SK-N-SH treated with all-trans-retinoic acid at 6 μM for 48 hours (cell line): ENCODE results near the gene LRRTM3.

Source experiments
- ATAC-seq: fragments of 200-7000 bp; cut with Tn5 transposase; 3 replicates; pipeline ENCODE4 v1.9.1; 2020; ENCODE audit warnings: mild to moderate bottlenecking, moderate library complexity
- BACH2 ChIP-seq: fragments of 250-450 bp; sonication (Bioruptor Pico); IDR thresholded peaks from 2 replicates; pipeline ENCODE4 v1.9.0; 2021; ENCODE audit warnings: mild to moderate bottlenecking, borderline replicate concordance
- CSDC2 ChIP-seq: fragments of 250-450 bp; sonication (Bioruptor Pico); IDR thresholded peaks from 2 replicates; pipeline ENCODE4 v1.5.0; 2020; ENCODE audit warnings: mild to moderate bottlenecking, moderate library complexity
- CSRNP3 ChIP-seq: fragments of 250-450 bp; sonication (Bioruptor Pico); IDR thresholded peaks from 2 replicates; pipeline ENCODE4 v1.5.1; 2021; ENCODE audit warnings: mild to moderate bottlenecking, moderate library complexity
- OSR1 ChIP-seq: fragments of 250-450 bp; sonication (Bioruptor Pico); IDR thresholded peaks from 2 replicates; pipeline ENCODE4 v1.8.0; 2022; ENCODE audit warnings: moderate library complexity, mild to moderate bottlenecking, inconsistent platforms
- POU6F1 ChIP-seq: fragments of 250-450 bp; sonication (Bioruptor Pico); IDR thresholded peaks from 2 replicates; pipeline ENCODE4 v1.8.0; 2021; ENCODE audit warnings: low read depth, mild to moderate bottlenecking, moderate library complexity, borderline replicate concordance
- PPARA ChIP-seq: fragments of 250-450 bp; sonication (Bioruptor Pico); IDR thresholded peaks from 2 replicates; pipeline ENCODE4 v1.5.0; 2020; ENCODE audit warnings: mild to moderate bottlenecking, borderline replicate concordance
- TOX ChIP-seq: fragments of 250-450 bp; sonication (Bioruptor Pico); IDR thresholded peaks from 2 replicates; pipeline ENCODE4 v1.8.0; 2021; ENCODE audit warnings: mild to moderate bottlenecking, moderate library complexity, borderline replicate concordance
- ZC3H10 ChIP-seq: fragments of 250-450 bp; sonication (Bioruptor Pico); IDR thresholded peaks from 2 replicates; pipeline ENCODE4 v1.5.1; 2021; ENCODE audit warnings: mild to moderate bottlenecking, moderate library complexity
- ZFP3 ChIP-seq: fragments of 250-450 bp; sonication (Bioruptor Pico); IDR thresholded peaks from 2 replicates; pipeline ENCODE4 v1.5.0; 2020; ENCODE audit warnings: mild to moderate bottlenecking, moderate library complexity
- ZFP30 ChIP-seq: fragments of 450-650 bp; formaldehyde crosslinking; IDR thresholded peaks from 2 replicates; pipeline ENCODE4 v1.5.0; 2022; ENCODE audit warnings: mild to moderate bottlenecking, moderate library complexity
- ZNF70 ChIP-seq: fragments of 450-650 bp; formaldehyde crosslinking; IDR thresholded peaks from 2 replicates; pipeline ENCODE4 v1.5.0; 2020; ENCODE audit warnings: mild to moderate bottlenecking, moderate library complexity
- TF ChIP-seq, protein P1 (sequence below): fragments of 250-450 bp; sonication (Bioruptor Pico); IDR thresholded peaks from 2 replicates; pipeline ENCODE4 v1.5.0; 2020; ENCODE audit warnings: mild to moderate bottlenecking, moderate library complexity
- TF ChIP-seq, protein P2 (sequence below): fragments of 250-450 bp; sonication (Bioruptor Pico); IDR thresholded peaks from 2 replicates; pipeline ENCODE4 v1.5.1; 2020; ENCODE audit warnings: low read depth, mild to moderate bottlenecking, moderate library complexity
- TF ChIP-seq, protein P3 (sequence below): fragments of 250-450 bp; sonication (Bioruptor Pico); IDR thresholded peaks from 2 replicates; pipeline ENCODE4 v1.8.0; 2020; ENCODE audit warnings: mild to moderate bottlenecking, moderate library complexity, borderline replicate concordance

The LRRTM3 gene

GRCh38 chr10:66925373-66925772 is 463 bp upstream of the LRRTM3 start:
- TF ChIP-seq, protein P1, sequence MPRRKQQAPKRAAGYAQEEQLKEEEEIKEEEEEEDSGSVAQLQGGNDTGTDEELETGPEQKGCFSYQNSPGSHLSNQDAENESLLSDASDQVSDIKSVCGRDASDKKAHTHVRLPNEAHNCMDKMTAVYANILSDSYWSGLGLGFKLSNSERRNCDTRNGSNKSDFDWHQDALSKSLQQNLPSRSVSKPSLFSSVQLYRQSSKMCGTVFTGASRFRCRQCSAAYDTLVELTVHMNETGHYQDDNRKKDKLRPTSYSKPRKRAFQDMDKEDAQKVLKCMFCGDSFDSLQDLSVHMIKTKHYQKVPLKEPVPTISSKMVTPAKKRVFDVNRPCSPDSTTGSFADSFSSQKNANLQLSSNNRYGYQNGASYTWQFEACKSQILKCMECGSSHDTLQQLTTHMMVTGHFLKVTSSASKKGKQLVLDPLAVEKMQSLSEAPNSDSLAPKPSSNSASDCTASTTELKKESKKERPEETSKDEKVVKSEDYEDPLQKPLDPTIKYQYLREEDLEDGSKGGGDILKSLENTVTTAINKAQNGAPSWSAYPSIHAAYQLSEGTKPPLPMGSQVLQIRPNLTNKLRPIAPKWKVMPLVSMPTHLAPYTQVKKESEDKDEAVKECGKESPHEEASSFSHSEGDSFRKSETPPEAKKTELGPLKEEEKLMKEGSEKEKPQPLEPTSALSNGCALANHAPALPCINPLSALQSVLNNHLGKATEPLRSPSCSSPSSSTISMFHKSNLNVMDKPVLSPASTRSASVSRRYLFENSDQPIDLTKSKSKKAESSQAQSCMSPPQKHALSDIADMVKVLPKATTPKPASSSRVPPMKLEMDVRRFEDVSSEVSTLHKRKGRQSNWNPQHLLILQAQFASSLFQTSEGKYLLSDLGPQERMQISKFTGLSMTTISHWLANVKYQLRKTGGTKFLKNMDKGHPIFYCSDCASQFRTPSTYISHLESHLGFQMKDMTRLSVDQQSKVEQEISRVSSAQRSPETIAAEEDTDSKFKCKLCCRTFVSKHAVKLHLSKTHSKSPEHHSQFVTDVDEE (CRISPR knock-in tag) = no peak
- TF ChIP-seq PPARA (no peak), ZFP3 (CRISPR knock-in tag) (no peak), ZC3H10 (CRISPR knock-in tag) (no peak), BACH2 (CRISPR knock-in tag) (no peak), POU6F1 (CRISPR knock-in tag) (no peak)
- TF ChIP-seq, protein P2, sequence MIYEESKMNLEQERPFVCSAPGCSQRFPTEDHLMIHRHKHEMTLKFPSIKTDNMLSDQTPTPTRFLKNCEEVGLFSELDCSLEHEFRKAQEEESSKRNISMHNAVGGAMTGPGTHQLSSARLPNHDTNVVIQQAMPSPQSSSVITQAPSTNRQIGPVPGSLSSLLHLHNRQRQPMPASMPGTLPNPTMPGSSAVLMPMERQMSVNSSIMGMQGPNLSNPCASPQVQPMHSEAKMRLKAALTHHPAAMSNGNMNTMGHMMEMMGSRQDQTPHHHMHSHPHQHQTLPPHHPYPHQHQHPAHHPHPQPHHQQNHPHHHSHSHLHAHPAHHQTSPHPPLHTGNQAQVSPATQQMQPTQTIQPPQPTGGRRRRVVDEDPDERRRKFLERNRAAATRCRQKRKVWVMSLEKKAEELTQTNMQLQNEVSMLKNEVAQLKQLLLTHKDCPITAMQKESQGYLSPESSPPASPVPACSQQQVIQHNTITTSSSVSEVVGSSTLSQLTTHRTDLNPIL (CRISPR knock-in tag) = no peak
- no peak for ATAC-seq

- no peak for ATAC-seq
- TF ChIP-seq TOX (no peak), BACH2 (CRISPR knock-in tag) (no peak), ZFP3 (CRISPR knock-in tag) (no peak), ZC3H10 (CRISPR knock-in tag) (no peak), POU6F1 (CRISPR knock-in tag) (no peak), ZNF70 (CRISPR knock-in tag) (no peak), PPARA (no peak), OSR1 (CRISPR knock-in tag) (no peak), ZFP30 (no peak), CSRNP3 (CRISPR knock-in tag) (no peak), CSDC2 (CRISPR knock-in tag) (no peak)
- TF ChIP-seq, protein P1 (CRISPR knock-in tag) = no peak
- TF ChIP-seq, protein P3, sequence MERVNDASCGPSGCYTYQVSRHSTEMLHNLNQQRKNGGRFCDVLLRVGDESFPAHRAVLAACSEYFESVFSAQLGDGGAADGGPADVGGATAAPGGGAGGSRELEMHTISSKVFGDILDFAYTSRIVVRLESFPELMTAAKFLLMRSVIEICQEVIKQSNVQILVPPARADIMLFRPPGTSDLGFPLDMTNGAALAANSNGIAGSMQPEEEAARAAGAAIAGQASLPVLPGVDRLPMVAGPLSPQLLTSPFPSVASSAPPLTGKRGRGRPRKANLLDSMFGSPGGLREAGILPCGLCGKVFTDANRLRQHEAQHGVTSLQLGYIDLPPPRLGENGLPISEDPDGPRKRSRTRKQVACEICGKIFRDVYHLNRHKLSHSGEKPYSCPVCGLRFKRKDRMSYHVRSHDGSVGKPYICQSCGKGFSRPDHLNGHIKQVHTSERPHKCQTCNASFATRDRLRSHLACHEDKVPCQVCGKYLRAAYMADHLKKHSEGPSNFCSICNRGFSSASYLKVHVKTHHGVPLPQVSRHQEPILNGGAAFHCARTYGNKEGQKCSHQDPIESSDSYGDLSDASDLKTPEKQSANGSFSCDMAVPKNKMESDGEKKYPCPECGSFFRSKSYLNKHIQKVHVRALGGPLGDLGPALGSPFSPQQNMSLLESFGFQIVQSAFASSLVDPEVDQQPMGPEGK (CRISPR knock-in tag) = no peak
Observed at GRCh38 chr10:66926841-66927240, 1.0 kb downstream of the LRRTM3 start.
